8988T (cell line): ENCODE data around the gene FRAS1.
"Not testable (repeated sequence)": the region's sequence is repeated elsewhere in the genome, so short reads cannot be mapped to it uniquely, and the experiment has no call there.

ENCODE experiments used
- DNase-seq: peaks from one replicate; pipeline ENCODE4 v3.0.0; 2011

Gene FRAS1

DNA sequence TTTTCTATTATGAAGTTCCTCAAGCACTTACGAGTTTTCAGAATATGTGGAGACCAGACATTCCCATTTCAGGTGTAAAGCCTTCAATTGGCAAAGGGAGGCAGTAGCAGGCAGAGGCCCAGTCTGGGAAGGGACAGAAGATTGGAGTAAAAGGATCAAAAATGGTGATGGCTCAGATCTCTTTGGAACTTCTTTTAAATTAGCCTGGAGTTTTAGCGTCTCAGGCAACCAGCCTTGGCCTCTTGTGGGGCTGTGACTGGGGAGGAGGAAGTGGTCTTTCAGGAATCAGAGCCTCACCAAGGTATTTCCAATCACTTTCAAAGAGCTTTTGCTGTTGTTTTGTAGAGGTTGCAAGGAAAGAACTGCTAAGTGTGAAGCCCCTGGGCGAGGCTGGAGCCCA is 239.1 kb downstream of the FRAS1 start:
- DNase-seq, result no peak

DNA sequence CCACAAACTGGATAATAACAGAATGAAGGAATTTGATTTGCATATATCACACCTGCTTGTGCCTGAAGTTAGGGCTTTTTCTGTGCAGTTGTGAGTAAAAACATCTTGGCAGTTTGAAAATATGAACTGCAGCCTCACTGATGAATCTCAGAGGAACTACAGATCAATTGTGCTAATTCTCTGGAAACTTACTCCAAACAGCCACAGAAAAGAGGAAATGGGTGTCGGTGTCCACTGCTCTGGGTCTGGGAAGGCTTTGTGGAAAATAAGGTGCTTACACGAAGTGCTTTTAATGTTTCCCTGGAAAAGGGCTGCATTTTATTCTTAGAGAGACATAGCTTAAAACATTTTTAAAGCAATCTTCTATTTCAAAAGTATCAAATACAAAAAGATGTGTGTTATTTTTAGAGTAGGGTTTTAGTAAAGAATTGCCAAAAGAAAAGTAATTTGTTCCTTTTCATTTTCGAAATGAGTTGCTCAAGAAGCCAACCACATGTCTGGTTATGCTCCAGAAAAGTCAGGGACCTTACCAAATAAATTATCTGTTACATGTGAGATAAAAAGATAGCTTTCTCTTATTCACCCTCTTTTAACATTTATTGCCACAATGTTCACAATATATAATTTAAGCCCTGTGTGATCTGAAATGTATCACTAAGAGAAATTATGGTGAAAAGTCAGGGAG is 240.1 kb downstream of the FRAS1 start:
- DNase-seq, result no peak

DNA sequence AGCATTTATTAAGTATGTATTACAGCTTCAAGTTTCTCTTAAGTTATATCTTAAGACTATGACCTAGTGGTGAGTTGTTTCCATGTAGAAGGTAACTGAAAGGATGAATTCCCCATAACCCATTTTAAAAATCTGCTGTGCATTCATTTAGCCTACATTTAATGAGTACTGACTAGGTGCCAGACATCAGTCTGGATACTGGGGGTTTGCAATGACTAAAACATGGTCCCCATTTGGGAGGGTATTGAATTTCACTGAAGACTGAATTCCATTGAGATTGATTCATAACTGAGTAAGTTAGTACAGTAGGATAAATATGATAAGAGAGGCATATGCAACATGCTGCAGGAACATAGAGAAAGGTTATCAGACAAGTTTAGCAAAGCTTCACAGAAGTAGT is 241.5 kb downstream of the FRAS1 start:
- no peak for DNase-seq

DNA sequence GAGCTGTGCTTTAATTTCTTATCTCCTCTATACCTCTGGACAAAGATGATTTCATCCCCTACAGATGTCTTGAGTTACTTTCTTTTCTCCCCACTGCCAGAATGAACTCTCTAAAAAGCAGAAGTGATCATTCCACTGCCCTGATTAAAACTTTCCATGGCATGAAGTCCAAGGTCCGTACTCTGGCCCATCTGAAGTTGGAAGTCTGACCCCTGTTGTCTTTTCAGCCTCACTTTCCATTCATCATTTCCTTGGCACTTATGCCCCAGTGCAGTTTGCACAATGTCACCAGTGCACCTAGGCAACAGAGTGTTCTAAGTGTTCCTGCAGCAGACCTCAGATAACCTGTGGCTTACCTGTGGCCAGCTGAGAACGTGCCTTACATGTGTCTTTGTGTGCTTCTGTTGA is 242.4 kb downstream of the FRAS1 start:
- DNase-seq, result no peak

DNA sequence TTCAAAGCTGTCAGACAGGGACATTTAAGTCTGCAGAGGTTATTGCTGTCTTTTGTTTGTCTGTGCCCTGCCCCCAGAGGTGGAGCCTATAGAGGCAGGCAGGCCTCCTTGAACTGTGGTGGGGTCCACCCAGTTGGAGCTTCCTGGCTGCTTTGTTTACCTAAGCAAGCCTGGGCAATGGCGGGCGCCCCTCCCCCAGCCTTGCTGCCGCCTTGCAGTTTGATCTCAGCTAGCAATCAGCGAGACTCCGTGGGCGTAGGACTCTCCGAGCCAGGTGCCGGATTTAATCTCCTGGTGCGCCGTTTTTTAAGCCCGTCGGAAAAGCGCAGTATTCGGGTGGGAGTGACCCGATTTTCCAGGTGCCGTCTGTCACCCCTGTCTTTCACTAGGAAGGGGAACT is 250.1 kb downstream of the FRAS1 start:
- DNase-seq, result not testable (repeated sequence)

DNA sequence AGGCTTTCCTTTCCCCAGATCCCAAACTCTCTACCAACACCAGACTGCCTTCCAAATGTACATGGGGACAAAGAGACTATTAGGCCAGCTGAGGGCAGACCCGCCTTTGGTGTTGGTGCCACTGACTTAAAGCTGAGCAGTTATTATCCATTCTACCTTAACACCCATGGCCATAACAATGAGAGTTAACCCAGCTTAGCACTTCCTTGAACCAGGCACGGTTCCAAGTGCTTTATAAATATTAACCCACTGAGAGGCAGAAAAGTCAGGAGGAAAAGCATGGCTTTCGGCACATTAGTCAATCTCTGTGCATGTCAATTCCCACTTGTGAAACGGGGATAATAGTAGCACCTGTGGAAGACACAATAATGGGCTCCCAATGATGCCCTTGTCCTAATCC is 251.4 kb downstream of the FRAS1 start:
- DNase-seq, result no peak

DNA sequence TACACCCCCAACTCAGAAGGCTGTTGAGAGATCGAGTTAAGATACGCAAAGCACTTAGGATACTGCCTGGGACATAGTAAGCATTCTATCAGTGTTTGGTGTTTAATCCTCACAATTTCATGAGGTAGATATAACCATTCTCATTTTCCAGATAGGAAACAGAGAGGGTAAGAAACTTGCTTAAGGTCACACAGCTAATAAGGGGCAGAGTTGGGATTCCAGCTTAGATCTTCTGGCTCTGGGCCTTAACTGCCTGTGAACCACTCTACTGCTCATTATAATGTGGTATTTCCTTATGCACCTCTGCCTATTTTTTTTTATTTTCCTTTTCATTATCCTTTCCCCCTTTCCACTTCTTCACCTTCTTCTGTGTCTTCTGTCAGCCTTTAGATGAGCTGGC is 252.2 kb downstream of the FRAS1 start:
- DNase-seq, result no peak

DNA sequence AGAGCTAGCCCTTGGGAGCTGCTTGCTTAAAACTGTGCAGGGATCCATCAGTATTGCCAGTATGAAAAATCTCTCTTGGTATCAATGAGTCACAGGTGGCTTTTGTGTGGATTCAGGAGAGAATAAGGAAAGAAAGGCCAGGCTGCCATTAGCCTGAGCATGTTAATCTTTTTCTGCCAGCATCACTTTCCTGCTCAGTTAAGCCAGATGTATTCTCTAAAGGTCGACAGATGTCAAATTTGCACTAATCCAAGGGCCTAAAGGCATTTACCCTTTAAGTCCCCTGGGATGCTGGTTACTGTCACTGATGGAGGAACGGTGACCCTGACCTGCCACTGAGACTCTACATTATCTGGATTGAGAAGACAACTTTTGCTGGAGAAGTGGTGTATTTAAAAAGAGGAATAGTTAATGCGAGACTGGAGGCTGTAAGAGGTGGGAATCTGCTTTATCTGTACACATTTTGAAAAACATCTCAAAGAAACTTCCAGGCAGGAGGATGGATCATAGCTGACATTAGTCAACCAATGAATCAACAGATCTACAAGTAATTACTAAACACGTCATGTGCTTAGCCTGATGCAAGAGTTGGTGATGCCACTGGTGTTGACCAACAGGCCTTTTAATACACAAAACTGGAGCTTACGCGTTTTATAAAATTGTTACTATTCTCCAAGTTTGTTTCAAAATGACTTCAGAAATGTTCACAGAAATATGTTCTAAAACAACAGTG is 253.1 kb downstream of the FRAS1 start:
- DNase-seq, result no peak

DNA sequence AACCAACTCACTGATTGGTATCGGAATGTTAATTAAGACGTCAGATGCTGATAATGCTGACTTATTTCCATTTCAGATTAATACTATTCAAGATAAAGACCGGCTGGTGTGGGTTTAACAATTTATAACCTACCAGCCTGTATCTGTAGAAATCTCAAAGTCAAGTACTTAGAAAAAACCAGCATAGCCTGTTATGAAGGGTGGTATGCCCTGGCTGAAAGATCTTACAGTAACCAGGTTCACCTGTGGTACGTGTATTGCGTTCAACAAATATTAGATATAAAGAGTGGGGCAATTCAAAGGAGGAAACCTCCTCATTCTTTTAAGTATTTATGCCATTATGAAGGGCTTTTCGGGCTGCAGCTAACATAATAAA is 253.6 kb downstream of the FRAS1 start:
- DNase-seq, result no peak

DNA sequence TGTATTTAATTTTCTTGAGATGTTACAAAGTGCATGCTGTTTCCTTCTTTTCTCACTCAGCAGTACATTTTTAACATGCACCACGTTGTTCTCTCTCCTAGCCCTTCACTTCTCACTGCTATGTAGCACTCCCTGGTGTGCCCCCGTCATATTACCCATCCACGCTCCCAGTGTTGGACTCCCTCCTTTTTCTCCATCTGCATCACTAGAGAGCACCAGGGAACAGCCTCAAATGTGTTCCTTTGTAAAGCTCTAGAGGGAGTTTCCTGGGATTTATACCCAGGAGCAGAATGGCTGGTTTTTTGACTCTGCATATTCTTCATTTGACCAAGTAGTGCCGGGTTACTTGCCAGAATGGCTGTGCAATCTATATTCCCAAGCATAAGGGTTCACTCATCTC is 254.2 kb downstream of the FRAS1 start:
- DNase-seq, result no peak

DNA sequence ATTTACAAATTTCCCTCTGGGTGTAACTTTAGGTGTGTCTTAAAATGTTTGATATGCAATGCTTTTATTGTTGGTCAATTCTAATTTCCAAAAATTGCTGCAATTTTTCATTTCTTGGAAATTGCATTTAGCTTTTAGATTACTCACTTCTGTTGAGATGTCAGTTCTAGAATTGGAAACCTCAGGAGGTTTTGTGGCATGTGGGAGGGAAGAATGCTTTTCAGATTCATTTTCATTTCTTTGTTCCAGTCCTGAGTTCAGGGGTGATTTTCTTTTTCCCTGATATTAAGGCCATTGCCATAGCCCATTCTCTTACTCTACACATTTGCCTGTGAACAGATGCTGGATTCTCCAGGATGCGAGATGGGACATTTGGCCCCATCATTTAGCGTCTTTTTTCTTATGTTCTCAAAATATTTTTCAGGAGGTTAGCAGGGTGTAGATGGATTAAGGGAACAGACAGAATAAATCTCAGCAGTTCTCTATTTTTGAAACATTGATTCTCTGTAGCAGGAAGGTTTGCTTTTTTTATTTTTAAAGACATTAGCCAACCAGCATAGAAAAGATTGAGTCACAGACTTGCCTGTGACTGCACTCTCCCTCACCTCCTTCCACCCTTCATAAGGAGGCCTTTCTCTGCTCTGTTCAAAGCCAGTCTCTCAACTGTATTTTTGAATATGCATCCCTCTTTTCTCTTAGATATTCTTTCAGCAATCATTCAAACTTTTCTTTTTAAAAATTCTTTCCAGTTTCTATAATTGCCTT is 256.0 kb downstream of the FRAS1 start:
- DNase-seq, result no peak

DNA sequence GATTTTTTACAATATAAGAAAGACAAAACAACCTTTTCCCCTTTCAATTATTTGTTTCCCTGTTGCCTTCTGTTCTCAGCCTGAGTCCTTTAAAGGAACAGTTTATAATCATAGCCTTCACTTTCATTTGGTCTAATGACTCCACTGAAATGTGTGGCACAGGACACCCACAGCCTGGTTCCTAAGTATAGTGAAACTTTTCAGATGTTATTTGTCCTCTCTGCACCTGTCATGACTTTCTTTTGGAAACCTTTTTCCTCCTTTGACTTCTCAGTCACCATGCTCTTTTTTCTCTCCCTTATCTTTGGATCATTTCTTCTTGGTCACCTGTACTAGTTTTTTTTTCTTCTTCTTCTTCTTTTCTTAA is 256.6 kb downstream of the FRAS1 start:
- DNase-seq, result no peak

DNA sequence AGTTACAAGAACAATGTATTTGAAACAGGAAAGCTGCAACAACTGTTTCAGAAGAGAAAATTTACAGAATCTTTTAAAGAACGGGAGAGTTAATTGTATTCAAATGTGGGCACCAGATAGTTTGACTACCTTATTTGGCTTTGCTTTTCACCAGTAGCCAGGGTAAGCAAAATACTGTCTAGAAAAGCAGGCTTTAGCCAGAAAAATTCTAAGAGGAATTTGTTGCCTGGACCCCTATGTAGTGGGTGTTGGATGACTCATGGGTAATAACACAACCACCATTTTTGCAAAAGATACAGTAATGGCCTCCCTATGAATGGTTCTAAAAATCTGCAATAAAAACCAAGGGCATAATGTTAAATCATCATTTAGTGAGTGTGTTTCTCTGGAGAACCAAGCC is 261.0 kb downstream of the FRAS1 start:
- no peak for DNase-seq

DNA sequence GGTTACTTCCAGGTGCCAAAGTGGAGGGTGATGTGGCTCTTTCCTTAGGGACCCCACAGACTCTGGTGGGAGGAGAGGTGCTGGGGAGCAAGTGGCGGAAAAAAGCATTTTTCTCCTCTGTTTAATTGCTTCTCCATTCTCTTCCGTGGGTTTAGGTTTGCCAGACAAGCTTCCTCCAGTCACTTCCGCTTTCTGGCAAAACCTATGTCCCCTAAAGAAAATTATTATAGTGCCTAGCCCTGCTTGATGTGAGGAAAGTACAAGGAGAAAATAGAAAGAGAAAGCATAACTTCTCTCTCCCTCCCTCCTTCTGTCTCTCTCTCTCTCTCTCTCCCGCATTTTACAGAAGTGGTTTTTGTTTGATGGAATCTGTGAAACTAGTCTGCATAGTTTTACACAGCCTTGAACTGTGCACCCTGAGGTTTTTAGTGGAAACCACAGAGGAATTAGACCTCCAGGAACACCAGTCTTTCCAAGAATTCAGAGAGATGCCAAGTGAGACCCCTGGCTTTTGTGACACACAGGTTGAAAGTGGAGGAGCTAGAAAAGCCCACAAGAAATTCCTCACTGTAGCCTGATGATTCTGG is 263.3 kb downstream of the FRAS1 start:
- DNase-seq, result no peak

DNA sequence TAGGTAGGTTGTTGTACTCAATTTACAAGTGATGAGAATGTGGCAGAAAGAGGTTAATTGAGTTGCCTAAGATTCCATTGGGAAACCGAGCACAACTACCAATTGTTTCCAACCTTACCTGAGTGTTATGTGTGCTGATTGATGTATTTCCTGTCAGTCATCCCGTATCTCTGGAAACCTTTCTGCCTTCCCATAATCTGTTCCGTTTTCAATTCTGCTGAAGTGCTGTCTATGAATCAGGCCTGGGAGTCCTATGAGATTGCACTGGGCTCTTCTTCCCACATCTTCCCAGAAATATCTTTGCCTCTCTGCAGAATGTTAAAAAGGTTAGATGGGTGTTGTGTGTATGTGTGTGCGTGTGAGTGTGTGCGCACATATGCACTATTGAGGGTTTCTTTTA is 264.9 kb downstream of the FRAS1 start:
- DNase-seq, result no peak

DNA sequence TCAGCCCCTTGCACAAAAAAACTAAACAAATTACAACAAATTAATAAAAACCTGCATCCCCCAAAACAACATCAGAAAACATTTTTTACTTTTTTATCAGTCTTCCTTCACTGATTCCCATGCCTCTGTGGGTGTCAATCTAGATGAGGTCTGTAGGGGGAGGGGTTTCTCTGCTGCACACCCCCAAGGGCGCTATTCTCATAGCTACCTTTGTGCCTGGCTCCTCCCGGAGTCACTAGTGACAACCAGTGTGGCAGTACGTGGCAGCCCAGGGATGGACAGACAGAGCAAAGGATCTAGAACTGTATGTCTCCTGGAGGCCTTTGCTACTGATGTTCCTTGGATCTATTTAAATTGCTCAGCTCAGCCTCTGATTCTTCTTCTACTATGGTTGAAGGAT is 266.3 kb downstream of the FRAS1 start:
- no peak for DNase-seq

DNA sequence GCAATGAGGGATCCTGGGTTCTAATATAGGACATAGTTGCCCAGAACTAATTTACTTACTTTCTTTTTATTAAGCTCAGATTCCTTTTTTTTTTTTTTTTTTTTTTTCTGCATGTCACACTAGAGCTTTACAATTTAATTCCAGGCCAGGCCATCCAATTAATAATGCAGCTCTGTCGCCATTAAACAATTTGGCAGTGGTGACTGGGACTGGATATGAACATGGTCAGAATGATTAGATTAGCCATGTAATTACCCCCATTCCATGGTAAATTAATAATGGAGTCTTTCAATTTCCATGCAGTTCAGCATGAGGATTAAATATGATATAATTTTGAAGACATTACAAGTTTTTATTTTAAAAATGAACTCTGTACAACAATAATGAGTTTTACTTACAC is 267.5 kb downstream of the FRAS1 start:
- DNase-seq, result no peak

DNA sequence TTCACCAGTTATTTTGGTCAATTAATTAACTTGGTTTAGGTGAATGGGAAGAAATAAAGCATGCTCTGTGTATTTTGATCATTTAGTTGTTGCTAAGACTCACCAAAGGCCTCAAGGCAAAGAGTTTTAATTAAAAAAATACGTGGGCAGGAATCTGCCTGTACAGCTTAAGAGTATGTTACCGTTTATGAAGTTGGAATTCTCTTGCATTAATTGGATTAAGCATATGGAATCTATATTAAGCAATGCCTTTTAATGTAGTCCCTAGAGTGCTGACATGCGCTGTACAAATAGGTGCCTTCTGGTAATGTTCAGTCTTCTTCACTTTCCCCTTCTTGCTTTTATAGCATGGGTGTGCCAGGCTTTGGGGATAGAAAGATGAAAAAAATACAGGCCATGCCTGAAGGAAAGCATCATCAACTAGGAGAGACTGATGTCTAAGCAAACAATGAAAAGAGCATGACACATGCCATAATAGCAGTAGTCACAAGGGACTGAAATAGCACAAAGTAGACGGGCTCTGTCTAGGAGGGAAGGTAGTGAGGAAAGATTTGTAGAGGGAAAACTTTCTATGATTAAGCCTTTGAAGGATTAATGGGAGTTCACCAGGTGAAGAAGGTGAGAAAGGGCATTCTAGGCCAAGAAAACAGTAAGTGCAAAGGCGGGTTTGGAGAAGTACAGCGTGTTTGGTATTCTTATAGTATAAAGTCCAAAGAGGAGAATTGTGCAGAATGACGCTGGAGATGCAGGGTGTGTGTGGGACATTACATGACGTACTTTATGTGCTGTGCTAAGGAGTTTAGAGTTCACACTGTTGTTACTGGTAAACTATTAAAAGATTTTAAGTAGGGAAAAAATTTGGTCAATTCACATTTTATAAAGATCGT is 268.4 kb downstream of the FRAS1 start:
- DNase-seq, result no peak

DNA sequence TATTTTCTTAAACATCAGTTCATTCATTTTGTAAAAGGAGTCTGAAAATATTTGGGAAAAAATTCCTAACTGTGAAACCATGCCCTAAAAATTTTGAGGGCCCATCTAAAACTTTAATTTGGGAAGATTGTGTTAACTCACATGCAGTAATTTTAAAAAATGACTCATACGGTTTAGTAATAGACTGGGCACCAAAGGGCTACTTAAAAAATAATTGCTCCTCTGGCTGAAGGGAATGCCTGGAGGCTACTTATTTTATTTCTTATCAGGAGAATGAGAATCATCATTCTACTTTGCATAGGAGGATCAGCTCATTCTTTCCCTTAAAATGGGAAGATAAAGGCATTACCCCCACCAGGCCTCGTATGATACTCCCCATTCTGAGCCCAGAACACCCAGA is 271.5 kb downstream of the FRAS1 start:
- not testable (repeated sequence) for DNase-seq

DNA sequence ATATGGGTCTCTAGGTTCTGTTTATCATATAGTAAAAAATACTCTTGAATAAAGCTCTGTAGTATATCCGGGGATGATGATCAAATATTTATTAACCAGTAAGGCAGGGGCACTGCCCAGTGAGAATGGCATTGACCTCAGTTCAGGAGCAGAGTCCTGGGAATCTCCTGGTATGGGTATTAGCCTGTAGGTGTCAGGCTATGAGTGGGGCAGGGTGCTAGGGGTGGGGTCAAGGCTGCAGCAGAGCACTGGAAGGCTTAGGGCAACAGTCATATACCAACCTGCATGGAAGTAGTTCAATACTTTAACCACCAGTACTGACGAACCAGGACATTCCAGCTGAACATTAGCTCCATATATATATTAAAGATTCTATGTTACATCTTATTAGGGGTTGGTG is 274.1 kb downstream of the FRAS1 start:
- DNase-seq, result no peak

DNA sequence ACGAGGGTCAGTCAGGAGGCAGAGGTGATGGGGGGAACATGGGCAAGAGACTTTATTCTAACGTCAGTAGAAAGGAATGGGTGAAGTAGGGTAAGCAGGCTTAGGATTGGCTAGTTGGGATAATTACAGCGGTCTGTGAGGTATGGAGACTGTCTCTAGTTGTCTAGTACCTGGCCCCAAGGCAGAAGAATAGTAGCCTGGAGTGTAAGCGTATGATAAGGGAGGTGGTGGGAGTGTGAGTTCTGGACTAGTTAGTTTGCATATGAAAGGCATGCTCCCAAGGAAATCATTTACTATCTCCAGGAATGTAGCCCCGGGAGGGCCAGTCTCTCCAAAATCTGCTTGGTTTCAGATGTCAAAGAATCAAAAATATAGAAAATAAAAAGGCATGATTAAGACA is 274.8 kb downstream of the FRAS1 start:
- no peak for DNase-seq

DNA sequence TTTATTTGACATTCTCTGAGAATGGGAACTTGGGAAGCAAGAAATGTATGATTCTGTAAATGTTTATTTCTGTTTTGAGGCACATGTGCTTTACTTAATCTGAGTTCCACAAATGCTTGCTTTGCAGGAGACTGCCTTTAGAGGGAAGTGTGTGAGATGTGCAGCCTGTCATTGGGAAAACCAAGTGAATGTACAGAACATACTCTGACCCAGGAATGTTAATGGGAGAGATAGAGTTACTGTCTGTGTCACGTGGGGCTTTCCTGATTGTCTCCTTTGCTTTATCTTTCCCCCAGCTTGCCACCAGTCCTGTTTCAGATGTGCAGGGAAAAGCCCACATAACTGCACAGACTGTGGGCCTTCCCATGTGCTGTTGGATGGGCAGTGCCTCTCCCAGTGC is 275.9 kb downstream of the FRAS1 start:
- DNase-seq, result no peak
